GM18502 (cell line): ENCODE data around the gene YDJC.
"Not testable (repeated sequence)": the region's sequence is repeated elsewhere in the genome, so short reads cannot be mapped to it uniquely, and the experiment has no call there.

ENCODE experiments used
- ATAC-seq: cut with Tn5 transposase; IDR thresholded peaks from one replicate; pipeline ENCODE4 v1.9.1; 2021; ENCODE audit warnings: mild to moderate bottlenecking; ENCODE audit not compliant: unreplicated experiment, poor library complexity

The YDJC gene

GRCh38 chr22:21629255-21630149 lies at the start of gene YDJC:
Gene YDJC, minus strand, starts transcription at chr22:21630022. Its CDS starts 8 bp downstream, at chr22:21630014.
- ATAC-seq, result peak; percentile 78

- no peak for ATAC-seq
These were observed 49.6 kb upstream of the YDJC start for GRCh38 chr22:21679383-21679782.

- not testable (repeated sequence) for ATAC-seq
These were observed 49.0 kb upstream of the YDJC start for GRCh38 chr22:21678842-21679241.

GRCh38 chr22:21677606-21678443 lies 48.0 kb upstream of the YDJC start:
- no peak for ATAC-seq

- no peak for ATAC-seq
These were observed 44.9 kb upstream of the YDJC start for GRCh38 chr22:21674638-21675245.

GRCh38 chr22:21673534-21674321 lies 43.9 kb upstream of the YDJC start:
- ATAC-seq, result no peak

- ATAC-seq, result no peak
These were observed 42.3 kb upstream of the YDJC start for GRCh38 chr22:21672107-21672629.

GRCh38 chr22:21669026-21669425 lies 39.2 kb upstream of the YDJC start:
- ATAC-seq, result no peak

- no peak for ATAC-seq
These were observed 37.0 kb upstream of the YDJC start for GRCh38 chr22:21666786-21667185.

GRCh38 chr22:21665047-21665851 lies 35.4 kb upstream of the YDJC start:
- no peak for ATAC-seq

GRCh38 chr22:21663738-21664137 lies 33.9 kb upstream of the YDJC start:
- ATAC-seq, result no peak

GRCh38 chr22:21661991-21662390 lies 32.2 kb upstream of the YDJC start:
- ATAC-seq, result no peak

GRCh38 chr22:21660904-21661303 lies 31.1 kb upstream of the YDJC start:
- ATAC-seq, result no peak

GRCh38 chr22:21659864-21660525 lies 30.2 kb upstream of the YDJC start:
- no peak for ATAC-seq

GRCh38 chr22:21657360-21658032 lies 27.7 kb upstream of the YDJC start:
- peak; percentile 78 for ATAC-seq

GRCh38 chr22:21657020-21657359 lies 27.2 kb upstream of the YDJC start:
- ATAC-seq, result no peak

- no peak for ATAC-seq
These were observed 23.0 kb upstream of the YDJC start for GRCh38 chr22:21652547-21653545.
